Dermis microvascular lymphatic vessel endothelial cell (primary cell): ENCODE results near the gene GATA1. TPM values are rescaled to one million over a fixed set of nuclear protein-coding genes. Genes with fewer than 3 reads are reported as not detected.

Experiments used
- total RNA-seq: library from RNA; depleted of rRNA; stranded (reverse); fragments of >200 nt; gene quantifications from 2 replicates; pipeline ENCODE4 v1.2.1, GENCODE V29; 2014

Gene GATA1
- total RNA-seq, 1 donor from 2014 or later, result not detected

Other genes starting within 250 kb of the GATA1 start
- 4.5 and 9.6 TPM in 2 replicates for gene TBC1D25, start 246.9 kb upstream of the GATA1 start, total RNA-seq
- 379 and 393 TPM in 2 replicates for gene RBM3, start 212.1 kb upstream of the GATA1 start, total RNA-seq
- 116 and 123 TPM in 2 replicates for gene WDR13, start 189.1 kb upstream of the GATA1 start, total RNA-seq
- gene WAS, start 102.8 kb upstream of the GATA1 start, total RNA-seq, result 0.25 TPM in 1 of 2 replicates, not detected in the other
- gene SUV39H1, start 89.9 kb upstream of the GATA1 start, total RNA-seq, result 3.9 and 4.9 TPM in 2 replicates
- not detected in 2 replicates for gene GLOD5, start 24.8 kb upstream of the GATA1 start, total RNA-seq
- gene HDAC6, start 15.5 kb downstream of the GATA1 start, total RNA-seq, result 17.3 and 26.3 TPM in 2 replicates
- not detected in 2 replicates for gene ERAS, start 39.9 kb downstream of the GATA1 start, total RNA-seq
- under 0.01 and 0.13 TPM in 2 replicates for gene PCSK1N, start 49.0 kb downstream of the GATA1 start, total RNA-seq
- gene TIMM17B, start 111.2 kb downstream of the GATA1 start, total RNA-seq, result 22.2 and 24.9 TPM in 2 replicates
- gene PQBP1, start 111.3 kb downstream of the GATA1 start, total RNA-seq, result 53.9 and 60.2 TPM in 2 replicates
- gene SLC35A2, start 125.1 kb downstream of the GATA1 start, total RNA-seq, result 8.1 and 15.9 TPM in 2 replicates
- gene PIM2, start 132.4 kb downstream of the GATA1 start, total RNA-seq, result 3.3 and 3.9 TPM in 2 replicates
- 22.1 and 32.1 TPM in 2 replicates for gene OTUD5, start 171.0 kb downstream of the GATA1 start, total RNA-seq
- 0.13 and 0.25 TPM in 2 replicates for gene KCND1, start 185.3 kb downstream of the GATA1 start, total RNA-seq
- 10.9 and 15.7 TPM in 2 replicates for gene GRIPAP1, start 215.7 kb downstream of the GATA1 start, total RNA-seq